ENCODE data around the gene SCN3B. TPM values are rescaled to one million over a fixed set of nuclear protein-coding genes. Genes with fewer than 3 reads are reported as not detected.

Gene SCN3B
- total RNA-seq, 1 donor from 2014 or later: not detected

DNA sequence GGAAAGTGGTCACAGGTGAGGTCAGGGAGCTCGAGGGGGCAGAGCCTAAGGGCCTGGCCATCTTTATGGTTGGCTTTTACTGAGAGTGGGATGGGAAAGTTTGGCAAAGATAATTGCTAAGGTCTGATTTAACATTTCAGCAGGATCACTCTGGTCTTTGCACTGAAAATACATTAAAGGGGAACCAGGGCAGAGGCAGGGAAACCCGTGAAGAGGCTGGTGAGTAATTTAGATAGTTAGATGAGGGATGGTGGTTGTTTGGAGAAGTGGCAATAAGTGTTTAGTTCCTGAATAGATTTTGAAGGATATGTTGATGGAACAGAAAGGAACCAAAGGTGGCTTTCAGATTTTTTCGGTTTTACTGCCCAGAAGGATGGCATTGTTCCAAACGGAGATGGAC lies 50.8 kb downstream of the SCN3B start:
- Histone ChIP-seq H4K20me1 (ENCODE audit: low read depth) (no peaks in the 10 kb centered on the region), H3K9me3 (ENCODE audit: low read depth) (no peaks in the 10 kb centered on the region), H3K4me2 (no peak overlapping the region), H3F3A (ENCODE audit: low read depth) (peaks cover 9% of the 10 kb centered on the region), H3K27ac (no peak overlapping the region), H3K36me3 (no peaks in the 10 kb centered on the region), H3K4me3 (no peak overlapping the region), H3K4me1 (peaks cover 8% of the 10 kb centered on the region), H3K27me3 (no peaks in the 10 kb centered on the region), H3K9ac (no peak overlapping the region), H3K79me2 (ENCODE audit: low read depth) (no peaks in the 10 kb centered on the region), H2AFZ (replicated peaks) (no peak overlapping the region)
- Mint-ChIP-seq H3K27me3 (ENCODE audit: insufficient read depth, low read depth) (peaks cover 4% of the 10 kb centered on the region), H3K4me3 (no peak overlapping the region), H3K36me3 (peaks cover 44% of the 10 kb centered on the region), H3K9me3 (no peaks in the 10 kb centered on the region), H3K27ac (no peak overlapping the region), H3K4me1 (peaks cover 6% of the 10 kb centered on the region)
- TF ChIP-seq EZH2phosphoT487 (IDR thresholded peaks at IDR 0.05): no peak
- no peak for TF ChIP-seq EZH2 (IDR thresholded peaks at IDR 0.05)
- TF ChIP-seq, protein P1, sequence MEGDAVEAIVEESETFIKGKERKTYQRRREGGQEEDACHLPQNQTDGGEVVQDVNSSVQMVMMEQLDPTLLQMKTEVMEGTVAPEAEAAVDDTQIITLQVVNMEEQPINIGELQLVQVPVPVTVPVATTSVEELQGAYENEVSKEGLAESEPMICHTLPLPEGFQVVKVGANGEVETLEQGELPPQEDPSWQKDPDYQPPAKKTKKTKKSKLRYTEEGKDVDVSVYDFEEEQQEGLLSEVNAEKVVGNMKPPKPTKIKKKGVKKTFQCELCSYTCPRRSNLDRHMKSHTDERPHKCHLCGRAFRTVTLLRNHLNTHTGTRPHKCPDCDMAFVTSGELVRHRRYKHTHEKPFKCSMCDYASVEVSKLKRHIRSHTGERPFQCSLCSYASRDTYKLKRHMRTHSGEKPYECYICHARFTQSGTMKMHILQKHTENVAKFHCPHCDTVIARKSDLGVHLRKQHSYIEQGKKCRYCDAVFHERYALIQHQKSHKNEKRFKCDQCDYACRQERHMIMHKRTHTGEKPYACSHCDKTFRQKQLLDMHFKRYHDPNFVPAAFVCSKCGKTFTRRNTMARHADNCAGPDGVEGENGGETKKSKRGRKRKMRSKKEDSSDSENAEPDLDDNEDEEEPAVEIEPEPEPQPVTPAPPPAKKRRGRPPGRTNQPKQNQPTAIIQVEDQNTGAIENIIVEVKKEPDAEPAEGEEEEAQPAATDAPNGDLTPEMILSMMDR (IDR thresholded peaks at IDR 0.05): no peak
- no peak for DNase-seq (ENCODE audit: low spot score)

DNA sequence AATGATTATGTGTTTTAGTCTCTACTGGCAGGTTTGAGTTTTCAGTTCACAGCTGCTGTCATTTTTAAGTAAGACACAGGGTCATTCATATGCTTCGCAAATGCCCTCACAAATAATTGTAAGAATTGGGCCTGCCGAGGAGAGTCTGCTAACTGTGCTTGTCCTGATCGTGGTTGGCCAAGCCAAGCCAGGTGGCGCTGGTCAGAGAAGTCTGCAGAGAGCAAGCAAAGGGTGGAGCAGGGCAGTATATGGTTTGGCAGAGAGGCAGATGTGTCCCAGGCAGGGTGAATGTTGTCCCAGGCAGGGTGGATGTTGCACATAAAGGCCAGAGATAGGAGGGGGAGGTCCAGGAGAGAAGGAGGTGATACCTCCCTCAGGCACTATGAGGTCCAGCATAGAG lies 52.7 kb downstream of the SCN3B start:
- peaks cover 6% of the 10 kb centered on the region for H3K4me1 Mint-ChIP-seq
- H4K20me1 ChIP-seq (ENCODE audit: low read depth): no peaks in the 10 kb centered on the region
- no peaks in the 10 kb centered on the region for H3K9me3 ChIP-seq (ENCODE audit: low read depth)
- H3F3A ChIP-seq (ENCODE audit: low read depth): peaks cover 9% of the 10 kb centered on the region
- no peak overlapping the region for H3K4me3 Mint-ChIP-seq
- H3K4me1 ChIP-seq: peaks cover 15% of the 10 kb centered on the region
- H3K27me3 Mint-ChIP-seq (ENCODE audit: insufficient read depth, low read depth): peaks cover 2% of the 10 kb centered on the region
- no peak for DNase-seq (ENCODE audit: low spot score)
- H3K27ac ChIP-seq: no peak overlapping the region
- H3K79me2 ChIP-seq (ENCODE audit: low read depth): no peaks in the 10 kb centered on the region
- no peak overlapping the region for H2AFZ ChIP-seq (replicated peaks)
- TF ChIP-seq EZH2 (IDR thresholded peaks at IDR 0.05) (no peak), EZH2phosphoT487 (IDR thresholded peaks at IDR 0.05) (no peak)
- TF ChIP-seq, protein P1 (IDR thresholded peaks at IDR 0.05): no peak
- no peak overlapping the region for H3K4me2 ChIP-seq
- no peaks in the 10 kb centered on the region for H3K27me3 ChIP-seq
- H3K4me3 ChIP-seq: no peak overlapping the region
- no peak overlapping the region for H3K9ac ChIP-seq
- no peak overlapping the region for H3K27ac Mint-ChIP-seq
- H3K36me3 ChIP-seq: no peaks in the 10 kb centered on the region
- no peaks in the 10 kb centered on the region for H3K9me3 Mint-ChIP-seq
- H3K36me3 Mint-ChIP-seq: peaks cover 43% of the 10 kb centered on the region

DNA sequence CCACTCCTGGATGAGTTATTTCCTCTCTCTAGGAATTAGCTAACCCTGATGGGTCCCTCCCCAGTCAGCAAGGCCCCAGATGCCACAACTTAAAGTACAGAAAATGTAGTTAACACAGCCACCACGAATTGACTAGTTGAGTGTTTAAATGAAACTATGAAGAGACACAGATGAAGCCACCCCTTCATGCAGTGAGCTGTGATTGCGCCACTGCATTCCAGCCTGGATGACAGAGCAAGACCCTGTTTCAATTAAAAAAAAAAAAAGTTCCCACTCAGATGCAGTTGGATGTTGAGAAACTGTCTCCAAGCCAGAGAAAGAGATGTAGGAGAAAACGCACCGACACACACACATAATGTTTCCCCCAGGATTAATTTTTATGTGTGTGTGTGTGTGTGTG lies 53.3 kb downstream of the SCN3B start:
- Histone ChIP-seq H3K36me3 (no peaks in the 10 kb centered on the region), H3K27ac (no peak overlapping the region), H3K9ac (no peak overlapping the region), H3K4me1 (peaks cover 15% of the 10 kb centered on the region), H3K4me2 (no peak overlapping the region), H2AFZ (replicated peaks) (no peak overlapping the region), H3K9me3 (ENCODE audit: low read depth) (no peaks in the 10 kb centered on the region), H3F3A (ENCODE audit: low read depth) (peaks cover 9% of the 10 kb centered on the region), H4K20me1 (ENCODE audit: low read depth) (no peaks in the 10 kb centered on the region), H3K4me3 (no peak overlapping the region), H3K27me3 (no peaks in the 10 kb centered on the region), H3K79me2 (ENCODE audit: low read depth) (no peaks in the 10 kb centered on the region)
- H3K27me3 Mint-ChIP-seq (ENCODE audit: insufficient read depth, low read depth): peaks cover 2% of the 10 kb centered on the region
- no peak overlapping the region for H3K4me3 Mint-ChIP-seq
- TF ChIP-seq EZH2phosphoT487 (IDR thresholded peaks at IDR 0.05): no peak
- no peak for TF ChIP-seq EZH2 (IDR thresholded peaks at IDR 0.05)
- TF ChIP-seq, protein P1 (IDR thresholded peaks at IDR 0.05): no peak
- peaks cover 44% of the 10 kb centered on the region for H3K36me3 Mint-ChIP-seq
- no peak for DNase-seq (ENCODE audit: low spot score)
- H3K27ac Mint-ChIP-seq: no peak overlapping the region
- no peaks in the 10 kb centered on the region for H3K9me3 Mint-ChIP-seq
- peaks cover 6% of the 10 kb centered on the region for H3K4me1 Mint-ChIP-seq

Measured in neural progenitor cell (in vitro differentiated cells).